Colonic mucosa (tissue), 4 donors: ENCODE measurements around the gene CFAP45. TPM values are rescaled to one million over a fixed set of nuclear protein-coding genes. Genes with fewer than 3 reads are reported as not detected.

Experiments used
- DNase-seq: peaks from one replicate; pipeline ENCODE4 v3.0.0-alpha.2; 2020
- H3K27ac ChIP-seq: fragments of 200-600 bp; one replicate; pipeline ENCODE4 v1.8.0; 2021
- H3K27me3 ChIP-seq: fragments of 200-600 bp; one replicate; pipeline ENCODE4 v1.8.0; 2021
- H3K36me3 ChIP-seq: fragments of 200-600 bp; one replicate; pipeline ENCODE4 v1.8.0; 2021
- H3K4me1 ChIP-seq: fragments of 200-600 bp; one replicate; pipeline ENCODE4 v1.8.0; 2021; ENCODE audit warnings: mild to moderate bottlenecking
- H3K4me3 ChIP-seq: fragments of 200-600 bp; one replicate; pipeline ENCODE4 v1.8.0; 2021
- H3K9ac ChIP-seq, 2 donors: one replicate each; pipeline ENCODE4 v1.7.0; 2013; ENCODE audit warnings: control low read depth in 2 of 2, low read depth in 2 of 2, low read length in 2 of 2
- H3K9me3 ChIP-seq: fragments of 200-600 bp; one replicate; pipeline ENCODE4 v1.8.0; 2021
- intact Hi-C: fragments of 100-400 bp; cut with DNase I; formaldehyde crosslinking; loops from one replicate; pipeline ENCODE4 v1.14.1; 2022
- total RNA-seq, 2 donors: library from RNA; stranded (reverse); fragmentation: NEBNext Ultra II Directional in 1 of 2; extraction: Animal tissue kit (Norgen Biotek cat#: 25700) in 1 of 2; gene quantifications; one replicate each; pipeline ENCODE4 v1.2.1, GENCODE V29; 2021
- TF ChIP-seq, protein P1 (sequence below): fragments of 200-600 bp; IDR thresholded peaks from one replicate; pipeline ENCODE4 v1.8.0; 2022; ENCODE audit warnings: antibody characterized with exemption, mild to moderate bottlenecking
- donor health status: healthy.
- donor health status: DM: no; HTN: no; CAD: no.
- donor health status: DM: no; HTN: no; CAD: no.

The CFAP45 gene
- total RNA-seq, 2 donors from 2014 or later = 0.30 TPM; not detected in 1

DNA sequence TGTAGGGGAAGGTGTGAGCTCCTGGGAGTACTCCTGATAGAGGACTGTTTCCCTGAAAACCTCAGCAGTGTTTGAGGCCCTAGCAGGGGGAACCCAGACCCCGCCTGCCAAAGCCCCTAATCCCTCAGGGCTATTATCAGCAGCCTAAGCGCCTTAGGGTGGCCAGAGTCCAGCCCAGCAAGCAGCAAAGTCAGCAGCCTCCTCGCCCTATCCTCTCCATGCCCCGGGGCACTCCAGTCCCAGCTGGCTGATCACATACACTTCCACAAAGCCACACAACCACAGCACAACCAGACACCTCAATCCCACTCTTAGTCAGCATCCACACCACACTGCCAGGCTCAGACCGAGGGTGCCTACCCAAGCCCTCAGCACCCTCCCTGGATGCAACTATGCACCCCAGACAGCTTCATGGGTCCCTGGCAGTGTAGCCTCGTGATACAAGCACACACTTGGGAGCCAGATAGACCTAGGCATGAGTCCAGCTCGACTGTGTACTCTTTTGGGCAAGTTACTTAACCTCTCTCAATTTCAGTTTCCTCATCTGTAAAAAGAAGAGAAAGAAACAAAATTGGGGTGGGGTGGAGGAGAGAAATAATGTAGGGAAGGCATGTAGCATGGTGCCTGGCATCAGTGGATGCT lies 38.4 kb upstream of the CFAP45 start:
- no peak for DNase-seq
- H3K27me3 ChIP-seq = no peaks in the 10 kb centered on the region
- H3K4me1 ChIP-seq = peaks cover 32% of the 10 kb centered on the region

GRCh38 chr1:159937054-159937750 lies 37.2 kb upstream of the CFAP45 start:
- Histone ChIP-seq H3K27ac (no peak overlapping the region), H3K4me1 (peaks cover 32% of the 10 kb centered on the region), H3K27me3 (no peaks in the 10 kb centered on the region), H3K9ac (peak overlapping the region; percentile 66), H3K4me3 (no peak overlapping the region), H3K9me3 (no peaks in the 10 kb centered on the region), H3K36me3 (no peaks in the 10 kb centered on the region)
- DNase-seq = peak; percentile 74
- TF ChIP-seq, protein P1, sequence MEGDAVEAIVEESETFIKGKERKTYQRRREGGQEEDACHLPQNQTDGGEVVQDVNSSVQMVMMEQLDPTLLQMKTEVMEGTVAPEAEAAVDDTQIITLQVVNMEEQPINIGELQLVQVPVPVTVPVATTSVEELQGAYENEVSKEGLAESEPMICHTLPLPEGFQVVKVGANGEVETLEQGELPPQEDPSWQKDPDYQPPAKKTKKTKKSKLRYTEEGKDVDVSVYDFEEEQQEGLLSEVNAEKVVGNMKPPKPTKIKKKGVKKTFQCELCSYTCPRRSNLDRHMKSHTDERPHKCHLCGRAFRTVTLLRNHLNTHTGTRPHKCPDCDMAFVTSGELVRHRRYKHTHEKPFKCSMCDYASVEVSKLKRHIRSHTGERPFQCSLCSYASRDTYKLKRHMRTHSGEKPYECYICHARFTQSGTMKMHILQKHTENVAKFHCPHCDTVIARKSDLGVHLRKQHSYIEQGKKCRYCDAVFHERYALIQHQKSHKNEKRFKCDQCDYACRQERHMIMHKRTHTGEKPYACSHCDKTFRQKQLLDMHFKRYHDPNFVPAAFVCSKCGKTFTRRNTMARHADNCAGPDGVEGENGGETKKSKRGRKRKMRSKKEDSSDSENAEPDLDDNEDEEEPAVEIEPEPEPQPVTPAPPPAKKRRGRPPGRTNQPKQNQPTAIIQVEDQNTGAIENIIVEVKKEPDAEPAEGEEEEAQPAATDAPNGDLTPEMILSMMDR = no peak
- intact Hi-C loops = loop anchor here (5.0 kb wide), 1 partner anchor 45 kb away; no protein-coding TSS in a partner anchor

More for the DNA sequence above, 38.4 kb upstream of the CFAP45 start:
- no peak overlapping the region for H3K4me3 ChIP-seq
- TF ChIP-seq, protein P1 = no peak
- no peaks in the 10 kb centered on the region for H3K9me3 ChIP-seq
- H3K27ac ChIP-seq = no peak overlapping the region
- H3K9ac ChIP-seq = peak overlapping the region; percentile 18 to 66
- no peaks in the 10 kb centered on the region for H3K36me3 ChIP-seq
- intact Hi-C loops = loop anchor here (5.0 kb wide), 1 partner anchor 46 kb away; no protein-coding TSS in a partner anchor

- Histone ChIP-seq H3K9me3 (no peaks in the 10 kb centered on the region), H3K27ac (no peak overlapping the region), H3K9ac (peak overlapping the region; percentile 55 to 66), H3K4me1 (peaks cover 32% of the 10 kb centered on the region), H3K27me3 (no peaks in the 10 kb centered on the region), H3K4me3 (no peak overlapping the region), H3K36me3 (no peaks in the 10 kb centered on the region)
- DNase-seq = peak; percentile 94
- TF ChIP-seq, protein P1 = peak; percentile 97
- intact Hi-C loops = loop anchor here (5.0 kb wide), 1 partner anchor 44 kb away; no protein-coding TSS in a partner anchor
Measured at GRCh38 chr1:159936273-159936904, 36.4 kb upstream of the CFAP45 start.

GRCh38 chr1:159935719-159936272 lies 35.8 kb upstream of the CFAP45 start:
- H3K9me3 ChIP-seq = no peaks in the 10 kb centered on the region
- H3K9ac ChIP-seq = no peak overlapping the region
- TF ChIP-seq, protein P1 = no peak
- no peaks in the 10 kb centered on the region for H3K36me3 ChIP-seq
- intact Hi-C loops = loop anchor here (1.0 to 5.0 kb wide), 2 partner anchors 43 to 71 kb away; no protein-coding TSS in a partner anchor
- no peaks in the 10 kb centered on the region for H3K27me3 ChIP-seq
- peaks cover 32% of the 10 kb centered on the region for H3K4me1 ChIP-seq
- H3K27ac ChIP-seq = no peak overlapping the region
- no peak overlapping the region for H3K4me3 ChIP-seq
- DNase-seq = no peak

GRCh38 chr1:159935305-159935704 lies 35.3 kb upstream of the CFAP45 start:
- DNase-seq = no peak

More at GRCh38 chr1:159935305-159935704, 35.3 kb upstream of the CFAP45 start:
- TF ChIP-seq, protein P1 = no peak
- peaks cover 32% of the 10 kb centered on the region for H3K4me1 ChIP-seq
- no peaks in the 10 kb centered on the region for H3K36me3 ChIP-seq
- no peaks in the 10 kb centered on the region for H3K9me3 ChIP-seq
- H3K9ac ChIP-seq = no peak overlapping the region
- no peaks in the 10 kb centered on the region for H3K27me3 ChIP-seq
- H3K4me3 ChIP-seq = no peak overlapping the region
- H3K27ac ChIP-seq = no peak overlapping the region
- intact Hi-C loops = loop anchor here (1.0 to 5.0 kb wide), 2 partner anchors 43 to 71 kb away; no protein-coding TSS in a partner anchor
